ENCODE results near the gene PSMD3. TPM values are rescaled to one million over a fixed set of nuclear protein-coding genes. Genes with fewer than 3 reads are reported as not detected.

PSMD3 gene
- total and polyA plus RNA-seq, 2 of the 4 experiments (the other 2 are of a cell fraction), result 123 to 155 TPM

DNA sequence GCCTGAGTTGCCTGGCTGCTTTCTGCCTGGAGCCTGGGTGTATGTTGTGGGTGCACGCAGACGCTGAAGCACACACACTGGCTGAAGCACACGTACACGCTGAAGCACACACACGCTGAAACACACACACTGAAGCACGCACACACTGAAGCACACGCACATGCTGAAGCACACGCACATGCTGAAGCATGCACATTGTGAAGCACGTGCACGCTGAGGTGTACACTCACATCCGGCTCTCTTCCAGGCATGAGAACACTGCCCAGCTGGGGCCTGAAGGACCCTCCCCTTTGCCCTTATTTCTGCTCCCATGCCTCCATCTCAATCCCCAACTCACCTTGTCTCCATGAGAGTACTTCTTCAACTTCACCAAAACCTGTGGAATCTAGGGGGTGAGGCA is 51.1 kb downstream of the PSMD3 start:
- H3K56ac ChIP-seq (ENCODE audit: extremely low read depth, insufficient read depth, low read length), result no peak overlapping the region
- no peak overlapping the region for H3K18ac ChIP-seq (ENCODE audit: low read depth, low read length)
- no peak overlapping the region for H4K8ac ChIP-seq (ENCODE audit: low read depth in 2 of 2, low read length in 2 of 2)
- no peak overlapping the region for H2AK5ac ChIP-seq (ENCODE audit: low read depth, low read length)
- no peaks in the 10 kb centered on the region for H3K9me1 ChIP-seq (ENCODE audit: insufficient read depth, low read length)
- intact Hi-C loops (cut with micrococcal nuclease), result no loop called here
- no peak for TF ChIP-seq SMC3 (IDR thresholded peaks at IDR 0.05; ENCODE audit: low read depth, low read length)
- TF ChIP-seq POLR2A (IDR thresholded peaks at IDR 0.05; ENCODE audit: low read depth, low read length), result no peak
- no peak for TF ChIP-seq MAFK (IDR thresholded peaks at IDR 0.05; ENCODE audit: low read depth, low read length)
- TF ChIP-seq RAD21 (IDR thresholded peaks at IDR 0.05; ENCODE audit: low read length), result no peak
- no peak for TF ChIP-seq NFE2L2 (IDR thresholded peaks at IDR 0.05; ENCODE audit: low read depth, low read length)
- TF ChIP-seq CEBPB (IDR thresholded peaks at IDR 0.05; ENCODE audit: low read depth, low read length), result no peak
- TF ChIP-seq MXI1 (IDR thresholded peaks at IDR 0.05; ENCODE audit: borderline replicate concordance, low read depth, low read length), result no peak
- TF ChIP-seq, protein P1, sequence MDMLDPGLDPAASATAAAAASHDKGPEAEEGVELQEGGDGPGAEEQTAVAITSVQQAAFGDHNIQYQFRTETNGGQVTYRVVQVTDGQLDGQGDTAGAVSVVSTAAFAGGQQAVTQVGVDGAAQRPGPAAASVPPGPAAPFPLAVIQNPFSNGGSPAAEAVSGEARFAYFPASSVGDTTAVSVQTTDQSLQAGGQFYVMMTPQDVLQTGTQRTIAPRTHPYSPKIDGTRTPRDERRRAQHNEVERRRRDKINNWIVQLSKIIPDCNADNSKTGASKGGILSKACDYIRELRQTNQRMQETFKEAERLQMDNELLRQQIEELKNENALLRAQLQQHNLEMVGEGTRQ (IDR thresholded peaks at IDR 0.05; ENCODE audit: low read depth, low read length), result no peak
- TF ChIP-seq RFX5 (IDR thresholded peaks at IDR 0.05; ENCODE audit: low read depth, low read length), result no peak
- TF ChIP-seq CHD1 (IDR thresholded peaks at IDR 0.05; ENCODE audit: low read depth, low read length), result no peak
- no peak for TF ChIP-seq BHLHE40 (IDR thresholded peaks at IDR 0.05; ENCODE audit: low read depth, low read length)
- TF ChIP-seq ELK1 (IDR thresholded peaks at IDR 0.05; ENCODE audit: borderline replicate concordance, low read depth, low read length), result no peak
- no peak for TF ChIP-seq MAZ (IDR thresholded peaks at IDR 0.05; ENCODE audit: borderline replicate concordance, low read depth, low read length)
- no peak for TF ChIP-seq FOS (IDR thresholded peaks at IDR 0.05; ENCODE audit: low read depth, low read length)
- TF ChIP-seq, protein P2, sequence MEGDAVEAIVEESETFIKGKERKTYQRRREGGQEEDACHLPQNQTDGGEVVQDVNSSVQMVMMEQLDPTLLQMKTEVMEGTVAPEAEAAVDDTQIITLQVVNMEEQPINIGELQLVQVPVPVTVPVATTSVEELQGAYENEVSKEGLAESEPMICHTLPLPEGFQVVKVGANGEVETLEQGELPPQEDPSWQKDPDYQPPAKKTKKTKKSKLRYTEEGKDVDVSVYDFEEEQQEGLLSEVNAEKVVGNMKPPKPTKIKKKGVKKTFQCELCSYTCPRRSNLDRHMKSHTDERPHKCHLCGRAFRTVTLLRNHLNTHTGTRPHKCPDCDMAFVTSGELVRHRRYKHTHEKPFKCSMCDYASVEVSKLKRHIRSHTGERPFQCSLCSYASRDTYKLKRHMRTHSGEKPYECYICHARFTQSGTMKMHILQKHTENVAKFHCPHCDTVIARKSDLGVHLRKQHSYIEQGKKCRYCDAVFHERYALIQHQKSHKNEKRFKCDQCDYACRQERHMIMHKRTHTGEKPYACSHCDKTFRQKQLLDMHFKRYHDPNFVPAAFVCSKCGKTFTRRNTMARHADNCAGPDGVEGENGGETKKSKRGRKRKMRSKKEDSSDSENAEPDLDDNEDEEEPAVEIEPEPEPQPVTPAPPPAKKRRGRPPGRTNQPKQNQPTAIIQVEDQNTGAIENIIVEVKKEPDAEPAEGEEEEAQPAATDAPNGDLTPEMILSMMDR (conservative IDR thresholded peaks at IDR 0.05; ENCODE audit: low read depth, low read length), result no peak
- TF ChIP-seq RCOR1 (IDR thresholded peaks at IDR 0.05; ENCODE audit: insufficient replicate concordance, low read length), result no peak
- H4K5ac ChIP-seq (ENCODE audit: low read depth, low read length), result no peak overlapping the region
- H3K14ac ChIP-seq (replicated peaks; ENCODE audit: low read depth, low read length), result no peak overlapping the region
- no peaks in the 10 kb centered on the region for H3K27me3 ChIP-seq (ENCODE audit: control insufficient read depth, insufficient read depth, low read length)
- H2AFZ ChIP-seq (replicated peaks; ENCODE audit: low read length, poor library complexity), result no peak overlapping the region
- no peak for DNase-seq
- H4K20me1 ChIP-seq (ENCODE audit: insufficient read depth, low read length), result no peaks in the 10 kb centered on the region
- CTCF ChIA-PET, result no interaction called here
- H3K4me2 ChIP-seq (ENCODE audit: low read depth, low read length), result no peak overlapping the region
- no peak overlapping the region for H3K4me3 ChIP-seq (ENCODE audit: insufficient read depth, low read depth, low read length)
- no peaks in the 10 kb centered on the region for H3K4me1 ChIP-seq (ENCODE audit: control insufficient read depth, insufficient read depth, low read length)
- H3K9ac ChIP-seq (ENCODE audit: low read depth, low read length), result no peak overlapping the region
- peaks cover 59% of the 10 kb centered on the region for H3K36me3 ChIP-seq (ENCODE audit: control insufficient read depth, insufficient read depth, low read length)
- no peak overlapping the region for H3K27ac ChIP-seq (ENCODE audit: insufficient read depth, low read length)
- no peak overlapping the region for H2BK20ac ChIP-seq (ENCODE audit: low read depth, low read length)
- peaks cover 0 to 12% of the 10 kb centered on the region in 2 experiments; a peak in 2 of 4 replicates for H3K79me1 ChIP-seq (ENCODE audit: low read depth in 1 of 2, low read length in 2 of 2)
- H2BK5ac ChIP-seq (ENCODE audit: low read depth, low read length, poor library complexity, severe bottlenecking), result no peak overlapping the region
- H2BK120ac ChIP-seq (ENCODE audit: low read depth, low read length), result no peak overlapping the region
- no peak overlapping the region for H4K91ac ChIP-seq (ENCODE audit: insufficient read depth, low read depth, low read length)
- H3K23ac ChIP-seq (ENCODE audit: low read depth, low read length), result no peak overlapping the region
- no peak for ATAC-seq (ENCODE audit: low read depth)
- POLR2A ChIA-PET (ENCODE audit: unreplicated experiment), result no interaction called here
- no peak overlapping the region for H2AK9ac ChIP-seq (replicated peaks; ENCODE audit: low read depth, low read length, poor library complexity)
- H2BK15ac ChIP-seq (ENCODE audit: low read depth, low read length), result no peak overlapping the region
- H3K4ac ChIP-seq (ENCODE audit: low read depth, low read length), result no peak overlapping the region
- 99% methylated on average over 8 of the region's 11 CpGs; no CpG with 5 or more reads in 1 of the 2 experiments for WGBS, 2 experiments (ENCODE audit: extremely low coverage in 2 of 2, insufficient read length in 1 of 2)
- no TSS peak for BruUV-seq (replicated peaks)
- in situ Hi-C loops (cut with MboI; ENCODE audit: low sequenced_read_pairs), result no loop called here
- H3K9me3 ChIP-seq (ENCODE audit: control insufficient read depth, insufficient read depth, low read length), result no peaks in the 10 kb centered on the region
- dilution Hi-C loops (cut with HindIII; ENCODE audit: low sequenced_read_pairs, unreplicated experiment), result no loop called here
